NCI-H2107 treated with DMSO at 0.1 percent for 48 hours (cell line): ENCODE measurements around the gene FCF1.

Source experiments
- DNase-seq: peaks from one replicate; lab custom pipeline; 2025; ENCODE audit not compliant: unreplicated experiment; lab: John Stamatoyannopoulos, UW

The FCF1 gene

DNA sequence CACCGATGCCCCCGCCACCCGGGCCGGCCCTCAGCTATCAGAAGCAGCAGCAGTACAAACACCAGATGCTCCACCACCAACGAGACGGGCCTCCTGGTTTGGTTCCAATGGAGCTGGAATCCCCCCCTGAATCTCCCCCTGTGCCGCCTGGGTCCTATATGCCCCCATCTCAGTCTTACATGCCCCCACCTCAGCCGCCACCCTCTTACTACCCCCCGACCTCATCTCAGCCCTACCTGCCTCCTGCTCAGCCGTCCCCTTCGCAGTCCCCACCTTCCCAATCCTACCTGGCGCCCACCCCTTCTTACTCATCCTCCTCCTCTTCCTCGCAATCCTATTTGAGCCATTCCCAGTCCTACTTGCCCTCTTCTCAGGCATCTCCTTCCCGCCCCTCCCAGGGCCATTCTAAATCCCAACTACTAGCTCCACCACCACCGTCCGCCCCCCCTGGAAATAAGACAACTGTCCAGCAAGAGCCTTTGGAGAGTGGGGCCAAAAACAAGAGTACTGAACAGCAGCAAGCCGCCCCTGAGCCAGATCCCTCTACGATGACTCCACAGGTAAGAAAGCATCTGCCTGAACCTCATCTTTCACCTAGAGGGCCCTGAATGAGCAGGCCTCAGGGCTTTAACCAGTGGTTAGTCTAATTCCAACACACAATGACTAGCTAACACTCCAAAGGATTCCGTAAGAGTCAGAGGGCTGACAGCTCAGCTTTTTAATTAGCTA lies 51.0 kb downstream of the FCF1 start:
- DNase-seq, result peak; percentile 31

DNA sequence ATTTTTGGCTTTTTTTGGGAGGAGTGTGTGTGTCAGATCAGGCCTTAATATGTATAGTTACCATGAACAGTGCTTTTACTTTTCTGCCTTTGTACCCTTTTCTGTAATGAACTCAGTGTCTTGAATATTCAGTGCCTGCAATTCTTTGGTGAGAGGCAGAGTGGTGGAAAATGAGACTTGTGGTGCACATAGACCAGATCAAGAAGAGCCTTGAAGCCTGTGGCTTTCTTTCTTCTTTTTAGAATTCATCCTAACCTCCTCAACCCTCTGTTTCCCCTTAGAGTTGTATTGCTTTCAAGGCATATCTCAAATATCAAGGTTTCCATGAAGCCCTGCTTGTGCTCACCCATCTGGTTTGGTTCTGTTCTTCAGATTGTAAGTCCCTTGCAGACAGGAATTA lies 52.8 kb downstream of the FCF1 start:
- no peak for DNase-seq

DNA sequence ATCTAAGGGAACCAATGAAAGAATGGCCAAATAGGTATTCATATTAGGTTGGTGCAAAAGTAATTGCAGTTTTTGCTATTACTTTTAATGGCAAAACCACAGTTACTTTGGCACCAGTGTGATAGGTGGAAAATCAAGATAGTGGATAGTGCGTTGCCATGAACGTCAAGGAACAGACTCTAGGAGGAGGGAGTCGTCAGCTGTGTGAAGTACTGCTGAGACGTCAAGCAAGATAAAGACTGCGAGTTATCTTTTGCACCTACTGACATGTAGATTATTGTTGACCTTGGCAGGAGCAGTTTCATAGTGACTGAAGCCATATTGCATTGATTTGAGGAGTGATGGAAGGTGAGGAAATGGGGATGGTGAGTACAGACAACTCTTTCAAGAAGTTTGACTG lies 58.5 kb downstream of the FCF1 start:
- no peak for DNase-seq

DNA sequence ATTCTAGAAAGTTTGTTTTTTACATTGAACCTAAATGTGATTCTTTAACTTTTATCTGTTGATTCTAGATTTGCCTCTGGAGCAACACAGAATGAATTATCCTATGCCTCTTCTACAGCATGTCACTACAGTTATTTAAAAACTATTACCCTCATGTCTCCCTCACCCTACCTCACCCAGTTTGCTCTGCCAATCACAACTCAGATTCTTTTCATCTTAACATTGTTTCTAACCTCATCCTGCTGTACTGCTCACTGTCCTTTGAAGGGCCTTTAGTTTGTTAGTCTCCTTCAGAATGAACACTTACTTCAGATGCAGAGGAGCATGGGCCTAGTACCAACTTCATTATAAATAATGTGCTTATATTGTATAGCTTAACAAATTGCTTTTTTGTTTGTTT lies 71.7 kb downstream of the FCF1 start:
- DNase-seq, result no peak

DNA sequence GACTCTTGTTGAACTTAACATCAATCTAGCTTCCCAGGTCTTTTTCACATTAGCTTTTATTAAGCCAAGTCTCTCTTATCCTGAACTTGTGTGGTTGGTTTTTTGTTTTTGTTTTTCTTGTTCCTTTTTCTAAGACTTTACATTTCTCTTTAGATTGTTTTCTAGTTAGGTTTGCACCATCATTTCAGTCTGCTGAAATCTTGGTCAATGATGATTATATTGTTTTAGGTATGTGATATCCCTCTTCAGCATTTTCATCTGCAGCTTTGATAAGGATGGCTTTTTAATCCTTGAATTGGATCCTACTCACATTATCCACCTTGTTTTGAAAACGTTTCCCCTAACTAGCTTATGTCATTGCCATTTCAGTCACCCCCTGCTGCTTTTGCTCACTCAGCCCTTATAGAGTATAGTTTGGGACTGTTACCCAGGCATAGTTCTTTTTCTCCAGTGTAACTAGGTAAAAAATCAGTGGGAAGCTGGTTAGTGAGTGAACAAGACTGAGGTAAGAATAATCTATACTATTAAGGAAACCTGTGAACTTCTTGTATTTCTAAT lies 72.2 kb downstream of the FCF1 start:
- no peak for DNase-seq

DNA sequence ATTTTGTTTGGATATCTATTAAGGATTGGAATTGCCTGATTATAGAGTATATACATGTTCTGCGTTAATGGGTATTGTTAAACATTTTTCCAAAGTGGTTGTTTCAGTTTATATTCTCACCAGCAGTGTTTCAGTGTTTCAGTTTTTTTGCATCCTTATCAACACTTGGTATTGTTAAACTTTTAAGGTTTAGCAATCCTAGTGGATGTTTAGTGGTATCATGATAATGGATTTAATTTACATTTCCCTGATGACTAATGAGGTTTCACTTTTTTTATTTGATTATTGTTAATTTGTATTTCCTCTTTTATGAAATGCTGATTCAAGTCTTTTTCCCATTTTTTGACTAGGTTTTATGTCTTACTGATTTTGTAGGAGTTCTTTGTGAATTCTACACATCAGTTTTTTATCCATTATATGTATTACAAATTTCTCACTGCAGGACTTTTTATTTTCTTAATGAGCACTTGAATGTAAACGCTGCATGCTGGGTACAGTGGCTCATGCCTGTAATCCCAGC lies 73.9 kb downstream of the FCF1 start:
- DNase-seq, result no peak
